PFSK-1 (cell line): ENCODE data around the gene SLC24A3.

Experiments used
- FOXP2 ChIP-seq: optimal IDR thresholded peaks from 2 replicates; pipeline ENCODE3; 2011; ENCODE audit warnings: borderline replicate concordance, control low read depth, inconsistent platforms; ENCODE audit not compliant: insufficient read depth; ENCODE audit errors: extremely low read length, extremely low read depth
- POLR2AphosphoS5 ChIP-seq: IDR thresholded peaks from 2 replicates; pipeline ENCODE4 v1.6.1; 2012; ENCODE audit warnings: low read depth, mild to moderate bottlenecking, control low read depth, low read length, moderate library complexity
- REST ChIP-seq, 2 experiments: IDR thresholded peaks; 2 replicates each; pipeline versions ENCODE4 v1.6.1 to v1.8.0; 2011 to 2012; ENCODE audit warnings: low read depth in 2 of 2, low read length in 2 of 2, control low read depth in 1 of 2, inconsistent platforms in 1 of 2, mild to moderate bottlenecking in 1 of 2, moderate library complexity in 1 of 2; ENCODE audit not compliant: insufficient read depth in 1 of 2
- SIN3A ChIP-seq: IDR thresholded peaks from 2 replicates; pipeline ENCODE4 v1.6.1; 2012; ENCODE audit warnings: mild to moderate bottlenecking, low read length, moderate library complexity, borderline replicate concordance; ENCODE audit not compliant: insufficient read depth
- TAF1 ChIP-seq: IDR thresholded peaks from 2 replicates; pipeline ENCODE4 v1.6.1; 2012; ENCODE audit warnings: low read length, control low read depth, borderline replicate concordance; ENCODE audit not compliant: insufficient read depth

SLC24A3 gene

GRCh38 chr20:19254956-19255355, 42.5 kb downstream of the SLC24A3 start:
- TF ChIP-seq POLR2AphosphoS5 (no peak), SIN3A (no peak), TAF1 (no peak), FOXP2 (no peak), REST (IDR thresholded peaks at IDR 0.05; ENCODE audit: insufficient read depth in 1 of 2, low read depth in 2 of 2, low read length in 2 of 2) (no peak)

DNA sequence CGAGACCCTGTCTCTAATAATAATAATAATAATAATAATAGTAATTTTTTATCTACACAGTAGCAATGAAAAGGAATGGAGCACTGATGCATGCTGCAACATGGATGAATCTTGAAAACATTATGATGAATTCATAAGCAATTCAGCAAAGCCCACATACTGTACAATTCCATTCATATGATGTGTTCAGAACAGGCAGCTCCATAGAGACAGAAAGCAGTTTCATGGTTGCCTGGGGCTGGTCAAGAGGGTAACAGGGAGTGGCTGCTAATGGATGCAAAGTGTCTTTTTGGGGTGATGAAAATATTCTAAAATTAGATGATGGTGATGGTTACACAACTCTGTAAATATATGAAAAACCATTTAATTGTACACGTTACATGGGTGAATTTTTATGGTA, 43.6 kb downstream of the SLC24A3 start:
- no peak for TF ChIP-seq TAF1
- no peak for TF ChIP-seq SIN3A
- no peak for TF ChIP-seq FOXP2
- TF ChIP-seq POLR2AphosphoS5, result no peak

- no peak for TF ChIP-seq SIN3A
- TF ChIP-seq TAF1, result no peak
- no peak for TF ChIP-seq REST (IDR thresholded peaks at IDR 0.05; ENCODE audit: insufficient read depth in 1 of 2, low read depth in 2 of 2, low read length in 2 of 2)
- no peak for TF ChIP-seq FOXP2
- TF ChIP-seq POLR2AphosphoS5, result no peak
These were observed 44.6 kb downstream of the SLC24A3 start for GRCh38 chr20:19256906-19257595.

GRCh38 chr20:19257865-19258264, 45.4 kb downstream of the SLC24A3 start:
- TF ChIP-seq TAF1 (no peak), REST (IDR thresholded peaks at IDR 0.05; ENCODE audit: insufficient read depth in 1 of 2, low read depth in 2 of 2, low read length in 2 of 2) (no peak)

GRCh38 chr20:19259141-19259591, 46.7 kb downstream of the SLC24A3 start:
- TF ChIP-seq FOXP2 (no peak), POLR2AphosphoS5 (no peak), REST (IDR thresholded peaks at IDR 0.05; ENCODE audit: insufficient read depth in 1 of 2, low read depth in 2 of 2, low read length in 2 of 2) (no peak), TAF1 (no peak), SIN3A (no peak)
